Activated T-helper 1 cell treated with anti-CD3 and anti-CD28 coated beads, Interleukin-12 subunit alpha, Interleukin-12 subunit beta, Interleukin-2, Interleukin-4 antibody, amounts not matched to agents 30 ng/mL and 10 ng/mL and 1 ng/mL, durations not matched to agents 14 hours and 24 hours and 36 hours (primary cell): ENCODE measurements around the gene TGIF2. TPM values are rescaled to one million over a fixed set of nuclear protein-coding genes. Genes with fewer than 3 reads are reported as not detected.
A peak's percentile ranks its signal among the peaks of the same experiment; 100 is the strongest.
"Not testable (repeated sequence)": the region's sequence is repeated elsewhere in the genome, so short reads cannot be mapped to it uniquely, and the experiment has no call there.

Source experiments
- DNase-seq: peaks from one replicate; pipeline ENCODE4 v3.0.0; 2021; ENCODE audit warnings: low spot score
- H3K27ac Mint-ChIP-seq: one replicate; pipeline ENCODE4 v1.8.0; 2021; ENCODE audit warnings: mild to moderate bottlenecking, mixed read lengths
- H3K27me3 Mint-ChIP-seq: one replicate; pipeline ENCODE4 v1.8.0; 2022; ENCODE audit warnings: mild to moderate bottlenecking, moderate library complexity, mixed read lengths; ENCODE audit not compliant: insufficient read depth
- H3K36me3 Mint-ChIP-seq: one replicate; pipeline ENCODE4 v1.8.0; 2021; ENCODE audit warnings: low read depth, mixed read lengths
- H3K4me1 Mint-ChIP-seq: one replicate; pipeline ENCODE4 v1.8.0; 2021; ENCODE audit warnings: low read depth, mixed read lengths
- H3K4me3 Mint-ChIP-seq: one replicate; pipeline ENCODE4 v1.8.0; 2021; ENCODE audit warnings: mild to moderate bottlenecking, moderate library complexity, mixed read lengths
- H3K9me3 Mint-ChIP-seq: one replicate; pipeline ENCODE4 v1.8.0; 2021; ENCODE audit warnings: mixed read lengths
- intact Hi-C: fragments of 100-400 bp; cut with micrococcal nuclease; formaldehyde crosslinking; loops from one replicate; pipeline ENCODE4 v1.15.1; 2024
- total RNA-seq: library from RNA; stranded (reverse); gene quantifications from 2 replicates; pipeline ENCODE4 v1.2.3, GENCODE V29; 2022

The TGIF2 gene
- total RNA-seq, 1 donor from 2014 or later, result 55.4 TPM

- peaks cover 34% of the 10 kb centered on the region for H3K36me3 Mint-ChIP-seq
- no peak overlapping the region for H3K27ac Mint-ChIP-seq
- H3K4me3 Mint-ChIP-seq, result no peak overlapping the region
- no peak for DNase-seq
- peaks cover 40% of the 10 kb centered on the region for H3K4me1 Mint-ChIP-seq
- H3K9me3 Mint-ChIP-seq, result no peaks in the 10 kb centered on the region
- no peaks in the 10 kb centered on the region for H3K27me3 Mint-ChIP-seq
- intact Hi-C loops, result no loop called here
Measured at GRCh38 chr20:36623444-36623843, 50.0 kb downstream of the TGIF2 start.

GRCh38 chr20:36624068-36624943 is 50.9 kb downstream of the TGIF2 start:
- no peak for DNase-seq
- Mint-ChIP-seq H3K27me3 (no peaks in the 10 kb centered on the region), H3K36me3 (peaks cover 35% of the 10 kb centered on the region), H3K9me3 (no peaks in the 10 kb centered on the region), H3K4me3 (no peak overlapping the region), H3K4me1 (peaks cover 46% of the 10 kb centered on the region), H3K27ac (peak overlapping the region; percentile 56)
- intact Hi-C loops, result no loop called here

- Mint-ChIP-seq H3K27ac (no peak overlapping the region), H3K9me3 (no peaks in the 10 kb centered on the region), H3K36me3 (peaks cover 38% of the 10 kb centered on the region), H3K4me3 (no peak overlapping the region), H3K4me1 (peaks cover 53% of the 10 kb centered on the region), H3K27me3 (no peaks in the 10 kb centered on the region)
- DNase-seq, result no peak
- intact Hi-C loops, result no loop called here
Measured at GRCh38 chr20:36624944-36625324, 51.5 kb downstream of the TGIF2 start.

- peaks cover 50% of the 10 kb centered on the region for H3K36me3 Mint-ChIP-seq
- no peak for DNase-seq
- no peak overlapping the region for H3K4me3 Mint-ChIP-seq
- intact Hi-C loops, result no loop called here
- no peaks in the 10 kb centered on the region for H3K27me3 Mint-ChIP-seq
- H3K9me3 Mint-ChIP-seq, result no peaks in the 10 kb centered on the region
- peaks cover 64% of the 10 kb centered on the region for H3K4me1 Mint-ChIP-seq
- H3K27ac Mint-ChIP-seq, result peak overlapping the region; percentile 21
Measured at GRCh38 chr20:36628076-36628475, 54.7 kb downstream of the TGIF2 start.

GRCh38 chr20:36629719-36630681 is 56.6 kb downstream of the TGIF2 start:
- peak; percentile 49 for DNase-seq
- peak overlapping the region; percentile 69 for H3K4me3 Mint-ChIP-seq
- intact Hi-C loops, result loop anchor here (1.0 kb wide), 1 partner anchor 14 kb away; no protein-coding TSS in a partner anchor
- H3K27me3 Mint-ChIP-seq, result no peaks in the 10 kb centered on the region
- no peaks in the 10 kb centered on the region for H3K9me3 Mint-ChIP-seq
- H3K4me1 Mint-ChIP-seq, result peaks cover 50% of the 10 kb centered on the region
- H3K27ac Mint-ChIP-seq, result peak overlapping the region; percentile 96
- H3K36me3 Mint-ChIP-seq, result peaks cover 37% of the 10 kb centered on the region

- Mint-ChIP-seq H3K4me1 (peaks cover 49% of the 10 kb centered on the region), H3K27ac (peak overlapping the region; percentile 72), H3K27me3 (no peaks in the 10 kb centered on the region), H3K9me3 (no peaks in the 10 kb centered on the region), H3K4me3 (no peak overlapping the region), H3K36me3 (peaks cover 41% of the 10 kb centered on the region)
- DNase-seq, result no peak
- intact Hi-C loops, result no loop called here
Measured at GRCh38 chr20:36631646-36632045, 58.2 kb downstream of the TGIF2 start.

- DNase-seq, result no peak
- Mint-ChIP-seq H3K27me3 (no peaks in the 10 kb centered on the region), H3K4me1 (peaks cover 44% of the 10 kb centered on the region), H3K9me3 (no peaks in the 10 kb centered on the region), H3K36me3 (peaks cover 38% of the 10 kb centered on the region), H3K27ac (peak overlapping the region; percentile 72), H3K4me3 (no peak overlapping the region)
- intact Hi-C loops, result no loop called here
Measured at GRCh38 chr20:36632147-36632486, 58.7 kb downstream of the TGIF2 start.

- no peak overlapping the region for H3K4me3 Mint-ChIP-seq
- intact Hi-C loops, result no loop called here
Measured at GRCh38 chr20:36632487-36633284, 59.3 kb downstream of the TGIF2 start.

GRCh38 chr20:36633285-36633772 is 59.9 kb downstream of the TGIF2 start:
- H3K4me1 Mint-ChIP-seq, result peaks cover 37% of the 10 kb centered on the region
- H3K27ac Mint-ChIP-seq, result no peak overlapping the region
- no peaks in the 10 kb centered on the region for H3K9me3 Mint-ChIP-seq
- DNase-seq, result no peak
- H3K27me3 Mint-ChIP-seq, result no peaks in the 10 kb centered on the region
- H3K4me3 Mint-ChIP-seq, result no peak overlapping the region
- intact Hi-C loops, result no loop called here
- H3K36me3 Mint-ChIP-seq, result peaks cover 39% of the 10 kb centered on the region

More at GRCh38 chr20:36632487-36633284, 59.3 kb downstream of the TGIF2 start:
- Mint-ChIP-seq H3K27me3 (no peaks in the 10 kb centered on the region), H3K9me3 (no peaks in the 10 kb centered on the region), H3K27ac (peak overlapping the region; percentile 72), H3K4me1 (peaks cover 42% of the 10 kb centered on the region), H3K36me3 (peaks cover 36% of the 10 kb centered on the region)
- DNase-seq, result no peak

GRCh38 chr20:36634342-36634741 is 60.9 kb downstream of the TGIF2 start:
- Mint-ChIP-seq H3K4me1 (peaks cover 30% of the 10 kb centered on the region), H3K4me3 (no peak overlapping the region), H3K27me3 (no peaks in the 10 kb centered on the region), H3K36me3 (peaks cover 44% of the 10 kb centered on the region), H3K27ac (peak overlapping the region; percentile 14), H3K9me3 (no peaks in the 10 kb centered on the region)
- DNase-seq, result no peak
- intact Hi-C loops, result no loop called here

GRCh38 chr20:36638876-36639400 is 65.5 kb downstream of the TGIF2 start:
- H3K27ac Mint-ChIP-seq, intact Hi-C loops, H3K27me3 Mint-ChIP-seq, H3K4me3 Mint-ChIP-seq, DNase-seq, H3K9me3 Mint-ChIP-seq: not testable (repeated sequence)
- peaks cover 17% of the 10 kb centered on the region for H3K4me1 Mint-ChIP-seq
- peaks cover 46% of the 10 kb centered on the region for H3K36me3 Mint-ChIP-seq

- no peaks in the 10 kb centered on the region for H3K9me3 Mint-ChIP-seq
- H3K4me1 Mint-ChIP-seq, result peaks cover 41% of the 10 kb centered on the region
- intact Hi-C loops, result loop anchor here (10.0 kb wide), 2 partner anchors 243 to 313 kb away; partner anchors contain the start of gene SAMHD1
- H3K27me3 Mint-ChIP-seq, result no peaks in the 10 kb centered on the region
- peaks cover 40% of the 10 kb centered on the region for H3K36me3 Mint-ChIP-seq
- no peak for DNase-seq
- H3K4me3 Mint-ChIP-seq, result no peak overlapping the region
- H3K27ac Mint-ChIP-seq, result peak overlapping the region; percentile 27
Measured at GRCh38 chr20:36641506-36641843, 68.1 kb downstream of the TGIF2 start.
